GM23338 (cell line): ENCODE data around the gene PAQR4. TPM values are rescaled to one million over a fixed set of nuclear protein-coding genes. Genes with fewer than 3 reads are reported as not detected.

ENCODE experiments used
- ATAC-seq: fragments of 200-7000 bp; cut with Tn5 transposase; 3 replicates; pipeline ENCODE4 v1.9.1; 2020
- DNase-seq: peaks from one replicate; pipeline ENCODE4 v3.0.0-alpha.2; 2015; ENCODE audit warnings: low spot score
- H2AFZ ChIP-seq: fragments of 200-600 bp; sonication (generic); 2 replicates; pipeline ENCODE4 v1.8.0; 2016; ENCODE audit warnings: antibody characterized with exemption, mild to moderate bottlenecking, moderate library complexity
- H3F3A ChIP-seq: fragments of 200-600 bp; sonication (generic); replicated peaks from 2 replicates; pipeline ENCODE4 v1.8.0; 2017; ENCODE audit warnings: antibody characterized with exemption, mixed run types, low read depth
- H3K27ac ChIP-seq: fragments of 200-600 bp; sonication (generic); 2 replicates; pipeline ENCODE4 v1.6.1; 2016; ENCODE audit warnings: low read depth
- H3K27me3 ChIP-seq: fragments of 200-600 bp; sonication (generic); 2 replicates; pipeline ENCODE4 v1.8.0; 2016; ENCODE audit warnings: mild to moderate bottlenecking, mixed run types, moderate library complexity; ENCODE audit not compliant: insufficient read depth
- H3K36me3 ChIP-seq: fragments of 200-600 bp; sonication (generic); 2 replicates; pipeline ENCODE4 v1.8.0; 2016; ENCODE audit warnings: mild to moderate bottlenecking; ENCODE audit not compliant: insufficient read depth
- H3K4me1 ChIP-seq: fragments of 200-600 bp; sonication (generic); 2 replicates; pipeline ENCODE4 v1.8.0; 2016; ENCODE audit warnings: mild to moderate bottlenecking, moderate library complexity; ENCODE audit not compliant: insufficient read depth
- H3K4me2 ChIP-seq: fragments of 200-600 bp; sonication (generic); 2 replicates; pipeline ENCODE4 v1.7.1; 2017; ENCODE audit warnings: mixed run types
- H3K4me3 ChIP-seq: fragments of 200-600 bp; sonication (generic); 2 replicates; pipeline ENCODE4 v1.6.1; 2016; ENCODE audit warnings: mixed run types
- H3K79me2 ChIP-seq: fragments of 200-600 bp; sonication (generic); replicated peaks from 2 replicates; pipeline ENCODE4 v1.8.0; 2017; ENCODE audit warnings: mild to moderate bottlenecking; ENCODE audit not compliant: insufficient read depth
- H3K9me2 ChIP-seq: fragments of 200-600 bp; sonication (generic); 2 replicates; pipeline ENCODE4 v1.8.0; 2017; ENCODE audit not compliant: insufficient read depth
- H4K20me1 ChIP-seq: fragments of 200-600 bp; sonication (generic); replicated peaks from 2 replicates; pipeline ENCODE4 v1.8.0; 2017; ENCODE audit warnings: mild to moderate bottlenecking; ENCODE audit not compliant: insufficient read depth
- H3K27ac Mint-ChIP-seq: 2 replicates; pipeline ENCODE4 v1.8.0; 2020; ENCODE audit warnings: inconsistent platforms, mild to moderate bottlenecking, moderate library complexity, mixed read lengths
- H3K27me3 Mint-ChIP-seq: 3 replicates; pipeline ENCODE4 v1.8.0; 2022; ENCODE audit warnings: low read depth, mild to moderate bottlenecking, moderate library complexity, mixed read lengths, inconsistent platforms; ENCODE audit not compliant: insufficient read depth, poor library complexity
- H3K36me3 Mint-ChIP-seq: 3 replicates; pipeline ENCODE4 v1.8.0; 2021; ENCODE audit warnings: low read depth, mild to moderate bottlenecking, inconsistent platforms, moderate library complexity, mixed read lengths
- H3K4me1 Mint-ChIP-seq: 3 replicates; pipeline ENCODE4 v1.8.0; 2020; ENCODE audit warnings: mild to moderate bottlenecking, inconsistent platforms, mixed read lengths
- H3K4me3 Mint-ChIP-seq: 3 replicates; pipeline ENCODE4 v1.8.0; 2021; ENCODE audit warnings: moderate library complexity, mild to moderate bottlenecking, inconsistent platforms, mixed read lengths
- H3K9me3 Mint-ChIP-seq: 3 replicates; pipeline ENCODE4 v1.8.0; 2020; ENCODE audit warnings: moderate library complexity, mild to moderate bottlenecking, inconsistent platforms, mixed read lengths
- CTCF ChIP-seq, 2 experiments: fragments of 200-600 bp in 1 of 2; sonication (generic) in 1 of 2; conservative IDR thresholded peaks; 2 replicates each; pipeline versions ENCODE4 v1.5.1 to v1.6.1; 2016 to 2017; ENCODE audit warnings: antibody characterized with exemption in 2 of 2, low read depth in 2 of 2, mild to moderate bottlenecking in 2 of 2, moderate library complexity in 1 of 2
- EZH2 ChIP-seq: fragments of 200-600 bp; sonication (generic); IDR thresholded peaks from one replicate; pipeline ENCODE4 v1.8.0; 2017; ENCODE audit warnings: antibody characterized with exemption, mild to moderate bottlenecking, low read depth; ENCODE audit not compliant: unreplicated experiment
- NANOG ChIP-seq: IDR thresholded peaks from 2 replicates; pipeline ENCODE4 v1.6.1; 2016; ENCODE audit warnings: antibody characterized with exemption, borderline replicate concordance
- REST ChIP-seq: IDR thresholded peaks from one replicate; pipeline ENCODE4 v1.6.1; 2018; ENCODE audit warnings: antibody characterized with exemption; ENCODE audit not compliant: unreplicated experiment
- ZNF462 ChIP-seq: fragments of 250-450 bp; sonication (Bioruptor Pico); IDR thresholded peaks from 2 replicates; pipeline ENCODE4 v1.5.0; 2020; ENCODE audit warnings: mild to moderate bottlenecking, moderate library complexity
- polyA plus RNA-seq: library from polyadenylated mRNA; unstranded; fragments of >200 nt; fragmentation: Nextera tagmentation; extraction: Ambion mirVana; gene quantifications from 2 replicates; pipeline ENCODE4 v1.2.1, GENCODE V29; 2016
- total RNA-seq: library from RNA; depleted of rRNA; stranded (reverse); fragments of >200 nt; shearing (Covaris generic); gene quantifications from 2 replicates; pipeline ENCODE4 v1.2.3, GENCODE V29; 2014

The PAQR4 gene
- total and polyA plus RNA-seq, 2 experiments from 2014 or later, result 7.0 to 29.3 TPM

- Histone ChIP-seq H3K9me2 (no peaks in the 10 kb centered on the region), H3K79me2 (no peaks in the 10 kb centered on the region), H3K4me1 (no peaks in the 10 kb centered on the region), H3K27ac (no peak overlapping the region), H3K27me3 (no peaks in the 10 kb centered on the region), H3K4me2 (no peak overlapping the region), H2AFZ (no peak overlapping the region), H4K20me1 (no peaks in the 10 kb centered on the region), H3K36me3 (0 out of 2 replicates have a peak, but pooled peaks cover 4% of the 10 kb centered on the region), H3K4me3 (no peak overlapping the region), H3F3A (peaks cover 12% of the 10 kb centered on the region; the same call in 1 of the 2 replicates)
- H3K36me3 Mint-ChIP-seq, result peaks cover 6% of the 10 kb centered on the region; the same call in 1 of the 3 replicates
- DNase-seq (peak; percentile 74), ATAC-seq (peak; percentile 72)
- H3K27ac Mint-ChIP-seq, result no peak overlapping the region
- H3K4me1 Mint-ChIP-seq, result no peaks in the 10 kb centered on the region; the same call in 2 of the 3 replicates
- no peak overlapping the region for H3K4me3 Mint-ChIP-seq
- H3K27me3 Mint-ChIP-seq, result peaks cover 4% of the 10 kb centered on the region
- TF ChIP-seq REST (no peak), EZH2 (no peak), CTCF (conservative IDR thresholded peaks at IDR 0.05; ENCODE audit: low read depth in 2 of 2) (peak; percentile 81 to 99), NANOG (no peak), ZNF462 (CRISPR knock-in tag) (no peak)
- H3K9me3 Mint-ChIP-seq, result no peaks in the 10 kb centered on the region
Observed at GRCh38 chr16:2919511-2920255, 49.5 kb upstream of the PAQR4 start.
